ENCODE results near the gene MLH1.

GRCh38 chr3:37064747-37065146, 71.4 kb downstream of the MLH1 start:
- no peak for TF ChIP-seq POLR2AphosphoS5 (IDR thresholded peaks at IDR 0.05; ENCODE audit: insufficient read depth in 1 of 2, low read depth in 1 of 2)
- TF ChIP-seq POLR2A (IDR thresholded peaks at IDR 0.05), result no peak
